K562 (cell line): ENCODE data around the gene CACTIN. TPM values are rescaled to one million over a fixed set of nuclear protein-coding genes. Genes with fewer than 3 reads are reported as not detected.

Source experiments
- CTBP1 ChIP-seq: fragments of 450-650 bp; IDR thresholded peaks from 2 replicates; pipeline ENCODE4 v1.6.1; 2016; ENCODE audit warnings: borderline replicate concordance
- HCFC1 ChIP-seq: IDR thresholded peaks from 2 replicates; pipeline ENCODE4 v1.6.1; 2012; ENCODE audit warnings: low read depth, low read length, improper control_type of control experiment
- polyA plus RNA-seq, 8 experiments: library from polyadenylated mRNA; depleted of rRNA in 4 of 8; stranded (reverse) in 5 of 8; unstranded in 3 of 8; fragments of >200 nt; fragmentation: Nextera tagmentation in 2 of 8; fragmentation: Illumina TruSeq in 1 of 8; extraction: Ambion mirVana in 2 of 8; extraction: Trizol in 1 of 8; gene quantifications; 2 replicates each; pipeline versions ENCODE4 v1.2.1 to v1.2.3, GENCODE V29; 2011 to 2014; ENCODE audit warnings: inconsistent platforms in 1 of 8, missing spikeins in 1 of 8
- total RNA-seq, 7 experiments: library from RNA; depleted of rRNA in 6 of 7; stranded (reverse); fragments of >200 nt in 6 of 7; fragmentation: Illumina TruSeq in 2 of 7; extraction: Trizol in 2 of 7; gene quantifications; 2 replicates each; pipeline versions ENCODE4 v1.2.1 to v1.2.3, GENCODE V29; 2011 to 2021; ENCODE audit warnings: low replicate concordance in 1 of 7
- TF ChIP-seq, protein P1 (sequence below), 2 experiments: IDR thresholded peaks; 2 replicates each; pipeline ENCODE4 v1.6.1; 2011; ENCODE audit warnings: borderline replicate concordance in 1 of 2, control low read depth in 1 of 2, low read depth in 1 of 2, low read length in 1 of 2, mild to moderate bottlenecking in 1 of 2, mixed read lengths in 1 of 2, moderate library complexity in 1 of 2; ENCODE audit not compliant: insufficient read depth in 1 of 2, insufficient read length in 1 of 2, poor library complexity in 1 of 2, severe bottlenecking in 1 of 2; ENCODE audit errors: extremely low read depth in 1 of 2
- TF ChIP-seq, protein P2 (sequence below): conservative IDR thresholded peaks from 2 replicates; pipeline ENCODE4 v1.6.1; 2011; ENCODE audit warnings: low read depth, mild to moderate bottlenecking, low read length; ENCODE audit not compliant: control insufficient read depth
- TF ChIP-seq, protein P3 (sequence below): fragments of 250-450 bp; sonication (Bioruptor Pico); IDR thresholded peaks from 2 replicates; pipeline ENCODE4 v1.4.0; 2020; ENCODE audit warnings: mild to moderate bottlenecking
- TF ChIP-seq, protein P4 (sequence below), 2 experiments: fragments of 450-650 bp in 1 of 2; sonication (generic) in 1 of 2; formaldehyde crosslinking in 1 of 2; IDR thresholded peaks; 2 replicates each; pipeline versions ENCODE4 v1.7.1 to v1.9.0; 2016 to 2022; ENCODE audit warnings: inconsistent platforms in 1 of 2, mild to moderate bottlenecking in 1 of 2, missing genetic modification reagents in 1 of 2
- TF ChIP-seq, protein P5 (sequence below): IDR thresholded peaks from 2 replicates; pipeline ENCODE4 v1.6.1; 2012; ENCODE audit warnings: low read depth, low read length, improper control_type of control experiment, borderline replicate concordance
- TF ChIP-seq, protein P6 (sequence below): sonication (generic); formaldehyde crosslinking; IDR thresholded peaks from 2 replicates; pipeline ENCODE4 v1.8.1; 2023; ENCODE audit warnings: mild to moderate bottlenecking, missing genetic modification reagents

The CACTIN gene
- total and polyA plus RNA-seq, 9 of the 15 experiments (the other 6 are each of a cell fraction or from before 2014, with no cell fraction given) = 0.15 to 49.2 (median 15.0) TPM

DNA sequence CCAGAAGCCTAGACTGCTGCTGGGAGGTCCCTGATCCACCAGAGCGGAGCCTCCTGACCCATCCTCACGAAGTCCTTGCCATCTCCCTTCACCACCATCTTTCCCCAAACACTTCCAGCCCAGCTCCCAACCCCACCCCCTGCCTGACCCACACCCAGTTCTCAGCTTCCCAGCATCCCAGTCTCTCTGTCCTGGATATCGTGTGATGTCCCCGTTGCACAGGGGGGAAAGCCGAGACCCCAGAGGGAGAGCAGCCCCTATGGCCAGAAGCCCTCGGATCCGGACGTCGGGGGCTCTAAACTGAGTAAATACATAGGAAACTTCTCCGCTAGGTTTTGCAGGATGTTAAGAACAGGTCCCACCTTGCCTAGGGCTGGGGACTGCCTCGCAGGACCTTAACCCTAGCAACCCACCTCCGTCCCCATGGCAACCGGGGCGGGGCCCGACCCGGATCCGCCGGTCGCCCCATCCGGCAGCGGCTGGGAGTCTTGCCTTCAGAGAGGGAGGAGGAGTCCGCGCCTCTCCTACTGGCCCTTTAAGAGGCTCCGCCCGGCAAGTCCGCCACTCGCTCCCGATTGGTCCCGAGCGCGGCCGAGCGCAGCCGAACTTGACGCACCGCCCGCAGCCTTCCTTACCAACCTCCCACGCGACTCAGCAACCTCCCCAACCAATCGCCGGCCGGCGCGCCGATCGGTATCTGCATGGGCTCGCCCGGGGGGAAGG lies 54.3 kb downstream of the CACTIN start (continued):
- TF ChIP-seq, protein P1, sequence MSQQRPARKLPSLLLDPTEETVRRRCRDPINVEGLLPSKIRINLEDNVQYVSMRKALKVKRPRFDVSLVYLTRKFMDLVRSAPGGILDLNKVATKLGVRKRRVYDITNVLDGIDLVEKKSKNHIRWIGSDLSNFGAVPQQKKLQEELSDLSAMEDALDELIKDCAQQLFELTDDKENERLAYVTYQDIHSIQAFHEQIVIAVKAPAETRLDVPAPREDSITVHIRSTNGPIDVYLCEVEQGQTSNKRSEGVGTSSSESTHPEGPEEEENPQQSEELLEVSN (IDR thresholded peaks at IDR 0.05; ENCODE audit: borderline replicate concordance in 1 of 2, extremely low read depth in 1 of 2, insufficient read depth in 1 of 2, insufficient read length in 1 of 2, low read depth in 1 of 2, low read length in 1 of 2, poor library complexity in 1 of 2, severe bottlenecking in 1 of 2) = no peak
- 0 out of 2 replicates have a peak, but pooled peaks have one; percentile 19 for TF ChIP-seq HCFC1
- TF ChIP-seq, protein P2, sequence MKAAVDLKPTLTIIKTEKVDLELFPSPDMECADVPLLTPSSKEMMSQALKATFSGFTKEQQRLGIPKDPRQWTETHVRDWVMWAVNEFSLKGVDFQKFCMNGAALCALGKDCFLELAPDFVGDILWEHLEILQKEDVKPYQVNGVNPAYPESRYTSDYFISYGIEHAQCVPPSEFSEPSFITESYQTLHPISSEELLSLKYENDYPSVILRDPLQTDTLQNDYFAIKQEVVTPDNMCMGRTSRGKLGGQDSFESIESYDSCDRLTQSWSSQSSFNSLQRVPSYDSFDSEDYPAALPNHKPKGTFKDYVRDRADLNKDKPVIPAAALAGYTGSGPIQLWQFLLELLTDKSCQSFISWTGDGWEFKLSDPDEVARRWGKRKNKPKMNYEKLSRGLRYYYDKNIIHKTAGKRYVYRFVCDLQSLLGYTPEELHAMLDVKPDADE = 0 out of 2 replicates have a peak, but pooled peaks have one; percentile 12
- TF ChIP-seq, protein P3, sequence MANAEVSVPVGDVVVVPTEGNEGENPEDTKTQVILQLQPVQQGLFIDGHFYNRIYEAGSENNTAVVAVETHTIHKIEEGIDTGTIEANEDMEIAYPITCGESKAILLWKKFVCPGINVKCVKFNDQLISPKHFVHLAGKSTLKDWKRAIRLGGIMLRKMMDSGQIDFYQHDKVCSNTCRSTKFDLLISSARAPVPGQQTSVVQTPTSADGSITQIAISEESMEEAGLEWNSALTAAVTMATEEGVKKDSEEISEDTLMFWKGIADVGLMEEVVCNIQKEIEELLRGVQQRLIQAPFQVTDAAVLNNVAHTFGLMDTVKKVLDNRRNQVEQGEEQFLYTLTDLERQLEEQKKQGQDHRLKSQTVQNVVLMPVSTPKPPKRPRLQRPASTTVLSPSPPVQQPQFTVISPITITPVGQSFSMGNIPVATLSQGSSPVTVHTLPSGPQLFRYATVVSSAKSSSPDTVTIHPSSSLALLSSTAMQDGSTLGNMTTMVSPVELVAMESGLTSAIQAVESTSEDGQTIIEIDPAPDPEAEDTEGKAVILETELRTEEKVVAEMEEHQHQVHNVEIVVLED (CRISPR knock-in tag) = peak; percentile 88
- TF ChIP-seq CTBP1 = peak; percentile 97
- TF ChIP-seq, protein P4, sequence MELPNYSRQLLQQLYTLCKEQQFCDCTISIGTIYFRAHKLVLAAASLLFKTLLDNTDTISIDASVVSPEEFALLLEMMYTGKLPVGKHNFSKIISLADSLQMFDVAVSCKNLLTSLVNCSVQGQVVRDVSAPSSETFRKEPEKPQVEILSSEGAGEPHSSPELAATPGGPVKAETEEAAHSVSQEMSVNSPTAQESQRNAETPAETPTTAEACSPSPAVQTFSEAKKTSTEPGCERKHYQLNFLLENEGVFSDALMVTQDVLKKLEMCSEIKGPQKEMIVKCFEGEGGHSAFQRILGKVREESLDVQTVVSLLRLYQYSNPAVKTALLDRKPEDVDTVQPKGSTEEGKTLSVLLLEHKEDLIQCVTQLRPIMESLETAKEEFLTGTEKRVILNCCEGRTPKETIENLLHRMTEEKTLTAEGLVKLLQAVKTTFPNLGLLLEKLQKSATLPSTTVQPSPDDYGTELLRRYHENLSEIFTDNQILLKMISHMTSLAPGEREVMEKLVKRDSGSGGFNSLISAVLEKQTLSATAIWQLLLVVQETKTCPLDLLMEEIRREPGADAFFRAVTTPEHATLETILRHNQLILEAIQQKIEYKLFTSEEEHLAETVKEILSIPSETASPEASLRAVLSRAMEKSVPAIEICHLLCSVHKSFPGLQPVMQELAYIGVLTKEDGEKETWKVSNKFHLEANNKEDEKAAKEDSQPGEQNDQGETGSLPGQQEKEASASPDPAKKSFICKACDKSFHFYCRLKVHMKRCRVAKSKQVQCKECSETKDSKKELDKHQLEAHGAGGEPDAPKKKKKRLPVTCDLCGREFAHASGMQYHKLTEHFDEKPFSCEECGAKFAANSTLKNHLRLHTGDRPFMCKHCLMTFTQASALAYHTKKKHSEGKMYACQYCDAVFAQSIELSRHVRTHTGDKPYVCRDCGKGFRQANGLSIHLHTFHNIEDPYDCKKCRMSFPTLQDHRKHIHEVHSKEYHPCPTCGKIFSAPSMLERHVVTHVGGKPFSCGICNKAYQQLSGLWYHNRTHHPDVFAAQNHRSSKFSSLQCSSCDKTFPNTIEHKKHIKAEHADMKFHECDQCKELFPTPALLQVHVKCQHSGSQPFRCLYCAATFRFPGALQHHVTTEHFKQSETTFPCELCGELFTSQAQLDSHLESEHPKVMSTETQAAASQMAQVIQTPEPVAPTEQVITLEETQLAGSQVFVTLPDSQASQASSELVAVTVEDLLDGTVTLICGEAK (IDR thresholded peaks at IDR 0.05) = peak; percentile 43; the same call in 1 of the 2 replicates
- TF ChIP-seq, protein P4 (CRISPR knock-in tag; IDR thresholded peaks at IDR 0.05) = no peak
- TF ChIP-seq, protein P5, sequence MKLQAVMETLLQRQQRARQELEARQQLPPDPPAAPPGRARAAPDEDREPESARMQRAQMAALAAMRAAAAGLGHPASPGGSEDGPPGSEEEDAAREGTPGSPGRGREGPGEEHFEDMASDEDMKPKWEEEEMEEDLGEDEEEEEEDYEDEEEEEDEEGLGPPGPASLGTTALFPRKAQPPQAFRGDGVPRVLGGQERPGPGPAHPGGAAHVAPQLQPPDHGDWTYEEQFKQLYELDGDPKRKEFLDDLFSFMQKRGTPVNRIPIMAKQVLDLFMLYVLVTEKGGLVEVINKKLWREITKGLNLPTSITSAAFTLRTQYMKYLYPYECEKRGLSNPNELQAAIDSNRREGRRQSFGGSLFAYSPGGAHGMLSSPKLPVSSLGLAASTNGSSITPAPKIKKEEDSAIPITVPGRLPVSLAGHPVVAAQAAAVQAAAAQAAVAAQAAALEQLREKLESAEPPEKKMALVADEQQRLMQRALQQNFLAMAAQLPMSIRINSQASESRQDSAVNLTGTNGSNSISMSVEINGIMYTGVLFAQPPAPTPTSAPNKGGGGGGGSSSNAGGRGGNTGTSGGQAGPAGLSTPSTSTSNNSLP = no peak
- TF ChIP-seq, protein P6, sequence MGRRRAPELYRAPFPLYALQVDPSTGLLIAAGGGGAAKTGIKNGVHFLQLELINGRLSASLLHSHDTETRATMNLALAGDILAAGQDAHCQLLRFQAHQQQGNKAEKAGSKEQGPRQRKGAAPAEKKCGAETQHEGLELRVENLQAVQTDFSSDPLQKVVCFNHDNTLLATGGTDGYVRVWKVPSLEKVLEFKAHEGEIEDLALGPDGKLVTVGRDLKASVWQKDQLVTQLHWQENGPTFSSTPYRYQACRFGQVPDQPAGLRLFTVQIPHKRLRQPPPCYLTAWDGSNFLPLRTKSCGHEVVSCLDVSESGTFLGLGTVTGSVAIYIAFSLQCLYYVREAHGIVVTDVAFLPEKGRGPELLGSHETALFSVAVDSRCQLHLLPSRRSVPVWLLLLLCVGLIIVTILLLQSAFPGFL = no peak
